Gastroesophageal sphincter (tissue), 4 donors: Measurements from ENCODE around the gene TRPC4. TPM values are rescaled to one million over a fixed set of nuclear protein-coding genes. Genes with fewer than 3 reads are reported as not detected.

Experiments
- ATAC-seq: fragments of 150-250 bp; one replicate; pipeline ENCODE4 v1.9.1; 2016; ENCODE audit warnings: mild to moderate bottlenecking, moderate library complexity
- H3K27ac ChIP-seq, 4 donors: fragments of 200-600 bp; sonication (generic) in 3 of 4; 1 replicate in 3 of 4; 2 replicates in 1 of 4; pipeline ENCODE4 v1.5.1; 2016 to 2019
- H3K27me3 ChIP-seq: fragments of 200-600 bp; sonication (generic); one replicate; pipeline ENCODE4 v1.5.1; 2019
- H3K36me3 ChIP-seq, 2 donors: fragments of 200-600 bp; sonication (generic); one replicate each; pipeline ENCODE4 v1.5.1; 2019; ENCODE audit warnings: control low read depth in 1 of 2
- H3K4me1 ChIP-seq, 3 donors: fragments of 200-600 bp; sonication (generic); 1 replicate in 2 of 3; 2 replicates in 1 of 3; pipeline ENCODE4 v1.5.1; 2016 to 2019; ENCODE audit warnings: control low read depth in 2 of 3
- H3K4me3 ChIP-seq, 2 donors: fragments of 200-600 bp; sonication (generic); one replicate each; pipeline ENCODE4 v1.5.1; 2019; ENCODE audit warnings: mild to moderate bottlenecking in 1 of 2, moderate library complexity in 1 of 2
- H3K9me3 ChIP-seq, 3 donors: fragments of 200-600 bp; sonication (generic); one replicate each; pipeline ENCODE4 v1.5.1; 2017 to 2019; ENCODE audit warnings: control low read depth in 2 of 3
- EP300 ChIP-seq: sonication (generic); formaldehyde crosslinking; IDR thresholded peaks from one replicate; pipeline ENCODE4 v1.6.1; 2017; ENCODE audit warnings: antibody characterized with exemption, mild to moderate bottlenecking
- POLR2A ChIP-seq, 2 donors: fragments of 450-650 bp; IDR thresholded peaks; one replicate each; pipeline ENCODE4 v1.6.1; 2017; ENCODE audit warnings: antibody characterized with exemption in 2 of 2, mild to moderate bottlenecking in 2 of 2, moderate library complexity in 1 of 2
- POLR2AphosphoS5 ChIP-seq: sonication (generic); formaldehyde crosslinking; IDR thresholded peaks from one replicate; pipeline ENCODE4 v1.6.1; 2017; ENCODE audit warnings: antibody characterized with exemption
- WGBS, 2 donors: methylation state at CpG; one replicate each; pipeline ENCODE4 v1.1.5; 2018; ENCODE audit warnings: low coverage in 1 of 2; 5-methylcytosine and 5-hydroxymethylcytosine counted together
- total RNA-seq, 4 donors: library from RNA; depleted of rRNA; stranded (reverse); fragments of >200 nt; gene quantifications; one replicate each; pipeline ENCODE4 v1.1.0, GENCODE V29; 2016
- TF ChIP-seq, protein P1 (sequence below), 4 experiments: fragments of 200-600 bp in 2 of 4; fragments of 450-650 bp in 2 of 4; sonication (generic) in 1 of 4; IDR thresholded peaks; one replicate each; pipeline ENCODE4 v1.5.1; 2017 to 2019; ENCODE audit warnings: antibody characterized with exemption in 4 of 4, mild to moderate bottlenecking in 2 of 4, moderate library complexity in 2 of 4

Gene TRPC4
- total RNA-seq, 4 donors from 2014 or later = 0.31 to 1.1 (median 0.87) TPM; not detected in 1

DNA sequence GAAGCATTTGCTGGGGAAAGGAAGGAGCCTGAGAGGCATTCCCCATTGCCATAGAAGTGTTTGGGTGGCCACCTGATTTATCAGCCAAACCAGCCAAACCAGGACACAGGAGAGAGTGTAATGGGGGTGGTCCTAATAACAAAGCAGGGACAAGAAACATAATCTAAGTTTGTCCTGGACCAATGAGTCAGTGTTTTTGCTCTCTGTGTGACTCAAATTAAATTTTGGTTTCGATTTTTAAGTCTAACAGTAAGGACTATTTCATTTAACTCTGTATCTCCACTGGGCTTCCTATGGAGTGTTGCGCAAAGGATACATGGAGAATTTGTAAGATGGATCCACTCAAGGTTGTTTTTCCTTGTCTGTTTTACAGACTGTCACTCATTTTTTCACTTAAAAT is 19.5 kb upstream of the TRPC4 start:
- ATAC-seq = no peak
- H3K4me3 ChIP-seq = no peak overlapping the region
- H3K27me3 ChIP-seq = no peaks in the 10 kb centered on the region
- no peaks in the 10 kb centered on the region for H3K9me3 ChIP-seq
- 67 to 75% methylated on average over 2 of the region's 2 CpGs for WGBS, 2 donors
- TF ChIP-seq, protein P1, sequence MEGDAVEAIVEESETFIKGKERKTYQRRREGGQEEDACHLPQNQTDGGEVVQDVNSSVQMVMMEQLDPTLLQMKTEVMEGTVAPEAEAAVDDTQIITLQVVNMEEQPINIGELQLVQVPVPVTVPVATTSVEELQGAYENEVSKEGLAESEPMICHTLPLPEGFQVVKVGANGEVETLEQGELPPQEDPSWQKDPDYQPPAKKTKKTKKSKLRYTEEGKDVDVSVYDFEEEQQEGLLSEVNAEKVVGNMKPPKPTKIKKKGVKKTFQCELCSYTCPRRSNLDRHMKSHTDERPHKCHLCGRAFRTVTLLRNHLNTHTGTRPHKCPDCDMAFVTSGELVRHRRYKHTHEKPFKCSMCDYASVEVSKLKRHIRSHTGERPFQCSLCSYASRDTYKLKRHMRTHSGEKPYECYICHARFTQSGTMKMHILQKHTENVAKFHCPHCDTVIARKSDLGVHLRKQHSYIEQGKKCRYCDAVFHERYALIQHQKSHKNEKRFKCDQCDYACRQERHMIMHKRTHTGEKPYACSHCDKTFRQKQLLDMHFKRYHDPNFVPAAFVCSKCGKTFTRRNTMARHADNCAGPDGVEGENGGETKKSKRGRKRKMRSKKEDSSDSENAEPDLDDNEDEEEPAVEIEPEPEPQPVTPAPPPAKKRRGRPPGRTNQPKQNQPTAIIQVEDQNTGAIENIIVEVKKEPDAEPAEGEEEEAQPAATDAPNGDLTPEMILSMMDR (IDR thresholded peaks at IDR 0.05) = no peak
- no peak for TF ChIP-seq EP300
- TF ChIP-seq POLR2A (IDR thresholded peaks at IDR 0.05) = no peak
- TF ChIP-seq POLR2AphosphoS5 = no peak
- no peaks in the 10 kb centered on the region for H3K36me3 ChIP-seq
- H3K27ac ChIP-seq = no peak overlapping the region
- no peaks in the 10 kb centered on the region for H3K4me1 ChIP-seq

- no peak overlapping the region for H3K27ac ChIP-seq
- TF ChIP-seq, protein P1 (IDR thresholded peaks at IDR 0.05) = no peak
- no peak for TF ChIP-seq POLR2AphosphoS5
- no peak for TF ChIP-seq EP300
- no peak for TF ChIP-seq POLR2A (IDR thresholded peaks at IDR 0.05)
- H3K4me1 ChIP-seq = no peaks in the 10 kb centered on the region
- no peaks in the 10 kb centered on the region for H3K9me3 ChIP-seq
- H3K36me3 ChIP-seq = no peaks in the 10 kb centered on the region
- no peak overlapping the region for H3K4me3 ChIP-seq
- no peak for ATAC-seq
- H3K27me3 ChIP-seq = no peaks in the 10 kb centered on the region
- 56 to 57% methylated on average over 3 to 4 of the region's 4 CpGs for WGBS, 2 donors
Measured at GRCh38 chr13:37886879-37887278, 17.3 kb upstream of the TRPC4 start.

GRCh38 chr13:37884674-37885073 is 15.1 kb upstream of the TRPC4 start:
- no peak for ATAC-seq
- 73 to 91% methylated on average over 2 of the region's 2 CpGs for whole genome bisulfite sequencing, 2 donors

DNA sequence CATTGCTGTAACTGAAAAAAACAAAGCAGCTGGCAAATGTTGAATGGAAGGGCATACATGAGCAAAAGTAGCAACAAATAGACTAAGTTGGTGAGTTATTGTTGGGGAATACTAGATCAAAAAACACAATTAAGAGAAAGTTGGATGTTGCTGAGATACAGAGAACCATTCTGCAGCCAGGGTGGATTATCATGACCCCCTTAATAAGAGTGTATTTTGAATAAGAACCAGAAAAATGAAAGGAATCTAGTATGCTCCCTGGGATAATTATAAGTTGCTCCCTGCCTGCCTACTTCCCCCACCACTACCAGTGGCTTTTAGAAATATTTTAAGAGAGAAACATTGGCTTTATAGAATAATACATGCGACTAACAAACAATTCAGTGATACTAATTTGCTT is 14.5 kb upstream of the TRPC4 start:
- no peaks in the 10 kb centered on the region for H3K27me3 ChIP-seq
- no peak overlapping the region for H3K4me3 ChIP-seq
- no peak for ATAC-seq
- H3K4me1 ChIP-seq = no peaks in the 10 kb centered on the region
- no peak for TF ChIP-seq POLR2AphosphoS5
- no peak for TF ChIP-seq POLR2A (IDR thresholded peaks at IDR 0.05)
- TF ChIP-seq EP300 = no peak
- TF ChIP-seq, protein P1 (IDR thresholded peaks at IDR 0.05) = no peak
- no peaks in the 10 kb centered on the region for H3K9me3 ChIP-seq
- H3K27ac ChIP-seq = no peak overlapping the region
- WGBS, 2 donors = 95 to 100% methylated on average over 1 of the region's 1 CpG
- no peaks in the 10 kb centered on the region for H3K36me3 ChIP-seq

More at GRCh38 chr13:37884674-37885073, 15.1 kb upstream of the TRPC4 start:
- Histone ChIP-seq H3K36me3 (no peaks in the 10 kb centered on the region), H3K9me3 (no peaks in the 10 kb centered on the region), H3K27me3 (no peaks in the 10 kb centered on the region), H3K27ac (no peak overlapping the region), H3K4me3 (no peak overlapping the region), H3K4me1 (no peaks in the 10 kb centered on the region)
- TF ChIP-seq, protein P1 (IDR thresholded peaks at IDR 0.05) = no peak
- no peak for TF ChIP-seq POLR2A (IDR thresholded peaks at IDR 0.05)
- no peak for TF ChIP-seq POLR2AphosphoS5
- no peak for TF ChIP-seq EP300

DNA sequence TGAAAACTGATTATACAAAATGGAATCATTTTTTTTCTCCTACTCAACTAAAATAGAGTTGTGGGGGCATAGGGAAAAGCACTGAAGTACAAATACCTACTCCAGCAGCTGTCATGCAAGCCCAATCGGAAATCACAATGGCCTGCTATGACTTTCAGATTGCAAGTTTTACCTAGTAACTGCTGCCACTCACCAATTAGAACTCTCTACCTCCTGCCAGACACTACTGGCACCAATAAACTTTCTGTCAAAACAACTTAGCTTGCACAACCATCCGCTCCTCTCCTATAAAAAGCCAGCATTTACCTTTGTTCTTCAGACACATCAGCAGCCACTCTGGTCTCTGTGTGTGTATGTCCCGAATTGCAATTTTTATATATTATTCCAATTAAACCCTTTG is 9.3 kb upstream of the TRPC4 start:
- Histone ChIP-seq H3K36me3 (no peaks in the 10 kb centered on the region), H3K4me1 (no peaks in the 10 kb centered on the region), H3K27me3 (no peaks in the 10 kb centered on the region), H3K9me3 (no peaks in the 10 kb centered on the region), H3K27ac (no peak overlapping the region), H3K4me3 (no peak overlapping the region)
- TF ChIP-seq, protein P1 (IDR thresholded peaks at IDR 0.05) = no peak
- TF ChIP-seq POLR2A (IDR thresholded peaks at IDR 0.05) = no peak
- no peak for TF ChIP-seq POLR2AphosphoS5
- TF ChIP-seq EP300 = no peak
- ATAC-seq = no peak
- 90 to 100% methylated on average over 3 of the region's 3 CpGs for WGBS, 2 donors
